GM12878 (cell line): ENCODE results near the gene KRTAP9-9. TPM values are rescaled to one million over a fixed set of nuclear protein-coding genes. Genes with fewer than 3 reads are reported as not detected.
"Not testable (repeated sequence)": the region's sequence is repeated elsewhere in the genome, so short reads cannot be mapped to it uniquely, and the experiment has no call there.

Source experiments
- ATAC-seq: fragments of 200-7000 bp; cut with Tn5 transposase; 3 replicates; pipeline ENCODE4 v1.9.1; 2020; ENCODE audit warnings: mild to moderate bottlenecking, moderate library complexity
- BruUV-seq: library from RNA; stranded (reverse); fragments of 400-500 nt; replicated peaks from 2 replicates; lab custom pipeline; 2021; lab: Mats Ljungman, UMichigan
- CTCF ChIA-PET: fragments of 300-600 bp; sonication (Branson Sonifier 250); formaldehyde crosslinking; extraction: SDS; loops from one replicate; lab custom pipeline; 2021; ENCODE audit warnings: inconsistent platforms; lab: Yijun Ruan, JAX
- POLR2A ChIA-PET: fragments of 350-600 bp; formaldehyde crosslinking; extraction: SDS; loops from one replicate; lab custom pipeline; 2021; ENCODE audit warnings: inconsistent platforms; lab: Charles Lee
- RAD21 ChIA-PET: fragments of 300-600 bp; sonication (Branson Sonifier 250); formaldehyde crosslinking; loops from one replicate; lab custom pipeline; 2023; ENCODE audit warnings: antibody characterized with exemption; ENCODE audit not compliant: unreplicated experiment; lab: Charles Lee
- SMC1A ChIA-PET: fragments of 300-600 bp; sonication (Branson Sonifier 250); formaldehyde crosslinking; loops from one replicate; lab custom pipeline; 2023; ENCODE audit not compliant: unreplicated experiment, uncharacterized antibody; lab: Charles Lee
- DNase-seq: peaks from one replicate; pipeline ENCODE4 v3.0.0-alpha.2; 2011; ENCODE audit warnings: low read depth, low spot score
- FAIRE-seq: peaks from 3 replicates; lab custom pipeline; 2011; peaks lifted over from hg19 to GRCh38; lab: Jason Lieb, UNC
- H2AFZ ChIP-seq: 2 replicates; pipeline ENCODE4 v1.6.0; 2011; ENCODE audit warnings: low read depth, low read length, control low read depth; ENCODE audit not compliant: control insufficient read depth
- H3K27ac ChIP-seq: 2 replicates; pipeline ENCODE4 v1.5.1; 2011; ENCODE audit warnings: control low read depth; ENCODE audit not compliant: control insufficient read depth, insufficient read depth
- H3K27me3 ChIP-seq, 2 experiments: replicated peaks in 1 of 2; 2 replicates each; pipeline versions ENCODE4 v1.6.0 to v1.6.1; 2011; ENCODE audit warnings: low read length in 1 of 2; ENCODE audit not compliant: control insufficient read depth in 2 of 2, insufficient read depth in 2 of 2
- H3K36me3 ChIP-seq, 2 experiments: 2 replicates each; pipeline ENCODE4 v1.5.1; 2011; ENCODE audit warnings: low read length in 1 of 2; ENCODE audit not compliant: control insufficient read depth in 2 of 2, insufficient read depth in 2 of 2
- H3K4me1 ChIP-seq: 2 replicates; pipeline ENCODE4 v1.6.1; 2011; ENCODE audit warnings: mild to moderate bottlenecking, low read length, moderate library complexity, mixed read lengths; ENCODE audit not compliant: control insufficient read depth, insufficient read depth
- H3K4me2 ChIP-seq: 2 replicates; pipeline ENCODE4 v1.6.0; 2011; ENCODE audit warnings: control low read depth; ENCODE audit not compliant: control insufficient read depth, insufficient read depth
- H3K4me3 ChIP-seq: fragments of 200-600 bp; sonication (generic); 2 replicates; pipeline ENCODE4 v1.5.1; 2016
- H3K79me2 ChIP-seq: 2 replicates; pipeline ENCODE4 v1.6.0; 2011; ENCODE audit warnings: low read length; ENCODE audit not compliant: control insufficient read depth, insufficient read depth
- H3K9ac ChIP-seq: 2 replicates; pipeline ENCODE4 v1.8.0; 2011; ENCODE audit warnings: low read length, control low read depth, mixed read lengths; ENCODE audit not compliant: control insufficient read depth, insufficient read depth
- H3K9me3 ChIP-seq: replicated peaks from 3 replicates; pipeline ENCODE4 v1.5.1; 2011; ENCODE audit warnings: mild to moderate bottlenecking, low read length; ENCODE audit not compliant: control insufficient read depth, insufficient read depth
- H4K20me1 ChIP-seq: 2 replicates; pipeline ENCODE4 v1.6.0; 2011; ENCODE audit not compliant: control insufficient read depth, insufficient read depth
- SP1 ChIP-seq: IDR thresholded peaks from one replicate; pipeline ENCODE4 v1.6.1; 2011; ENCODE audit warnings: low read depth, low read length
- WGBS: methylation state at CpG from one replicate; pipeline ENCODE4 v1.1.6; 2016; ENCODE audit warnings: low lambda C conversion rate; ENCODE audit not compliant: insufficient replicate concordance, insufficient coverage; ENCODE audit errors: missing lambda C conversion rate; 5-methylcytosine and 5-hydroxymethylcytosine counted together
- in situ Hi-C: fragments of 300-500 bp; cut with MboI; formaldehyde crosslinking; loops from 9 replicates; pipeline ENCODE4 v1.14.3; 2018; ENCODE audit warnings: mixed read lengths
- intact Hi-C: fragments of 100-400 bp; cut with micrococcal nuclease; formaldehyde crosslinking; loops from one replicate; pipeline ENCODE4 v1.14.2; 2022; ENCODE audit not compliant: unreplicated experiment
- polyA plus RNA-seq, 11 experiments: library from polyadenylated mRNA; depleted of rRNA in 4 of 11; unstranded in 6 of 11; stranded (reverse) in 5 of 11; fragments of >200 nt; fragmentation: Nextera tagmentation in 4 of 11; fragmentation: Illumina TruSeq in 1 of 11; extraction: Ambion mirVana in 4 of 11; extraction: Trizol in 1 of 11; gene quantifications; 1 replicate in 1 of 11; 2 replicates in 10 of 11; pipeline versions ENCODE4 v1.2.1 to v1.2.3, GENCODE V29; 2011 to 2016; ENCODE audit warnings: inconsistent platforms in 2 of 11, missing spikeins in 2 of 11, low read depth in 1 of 11
- total RNA-seq, 4 experiments: library from RNA; depleted of rRNA in 3 of 4; stranded (reverse); fragments of >200 nt in 3 of 4; fragmentation: Illumina TruSeq in 1 of 4; extraction: Trizol in 1 of 4; gene quantifications; 2 replicates each; pipeline versions ENCODE4 v1.2.1 to v1.2.3, GENCODE V29; 2013 to 2021

KRTAP9-9 gene
- total and polyA plus RNA-seq, 10 of the 15 experiments (the other 5 are each of a cell fraction or from before 2014, with no cell fraction given) = not detected

GRCh38 chr17:41267711-41268110, 12.5 kb downstream of the KRTAP9-9 start:
- no peaks in the 10 kb centered on the region for H3K79me2 ChIP-seq
- ChIA-PET CTCF (no interaction called here), SMC1A (no interaction called here), RAD21 (no interaction called here), POLR2A (no interaction called here)
- H3K4me2 ChIP-seq = no peak overlapping the region
- H3K9ac ChIP-seq = no peak overlapping the region
- no peaks in the 10 kb centered on the region; a peak in 1 of 4 replicates for H3K27me3 ChIP-seq
- no peaks in the 10 kb centered on the region for H3K36me3 ChIP-seq
- BruUV-seq = no TSS peak
- no peak for TF ChIP-seq SP1
- no peaks in the 10 kb centered on the region for H3K9me3 ChIP-seq
- no peak overlapping the region for H3K27ac ChIP-seq
- no peak for FAIRE-seq
- no peaks in the 10 kb centered on the region for H3K4me1 ChIP-seq
- H3K4me3 ChIP-seq = no peak overlapping the region
- no peak for ATAC-seq
- in situ Hi-C loops (no loop called here), intact Hi-C loops (no loop called here)
- no peaks in the 10 kb centered on the region for H4K20me1 ChIP-seq
- no CpG with 5 or more reads among the region's 3 CpGs for WGBS
- H2AFZ ChIP-seq = no peak overlapping the region
- no peak for DNase-seq

GRCh38 chr17:41271323-41271722, 16.1 kb downstream of the KRTAP9-9 start:
- in situ Hi-C loops, H3K4me2 ChIP-seq, BruUV-seq, H2AFZ ChIP-seq, DNase-seq, intact Hi-C loops, RAD21 ChIA-PET, POLR2A ChIA-PET, H3K9me3 ChIP-seq, H3K4me3 ChIP-seq, SMC1A ChIA-PET, H3K36me3 ChIP-seq, ATAC-seq, H3K4me1 ChIP-seq, H3K9ac ChIP-seq, H4K20me1 ChIP-seq, H3K79me2 ChIP-seq, CTCF ChIA-PET, H3K27ac ChIP-seq, FAIRE-seq, H3K27me3 ChIP-seq: not testable (repeated sequence)
- no CpG with 5 or more reads among the region's 1 CpG for WGBS
